GM21619 (cell line): Measurements from ENCODE around the gene KSR1.
"Not testable (repeated sequence)": the region's sequence is repeated elsewhere in the genome, so short reads cannot be mapped to it uniquely, and the experiment has no call there.

Source experiments
- ATAC-seq: cut with Tn5 transposase; IDR thresholded peaks from one replicate; pipeline ENCODE4 v1.9.1; 2021; ENCODE audit not compliant: unreplicated experiment

KSR1 gene

GRCh38 chr17:27425991-27426390, 30.3 kb upstream of the KSR1 start:
- no peak for ATAC-seq

GRCh38 chr17:27426471-27426870, 29.8 kb upstream of the KSR1 start:
- ATAC-seq, result not testable (repeated sequence)

DNA sequence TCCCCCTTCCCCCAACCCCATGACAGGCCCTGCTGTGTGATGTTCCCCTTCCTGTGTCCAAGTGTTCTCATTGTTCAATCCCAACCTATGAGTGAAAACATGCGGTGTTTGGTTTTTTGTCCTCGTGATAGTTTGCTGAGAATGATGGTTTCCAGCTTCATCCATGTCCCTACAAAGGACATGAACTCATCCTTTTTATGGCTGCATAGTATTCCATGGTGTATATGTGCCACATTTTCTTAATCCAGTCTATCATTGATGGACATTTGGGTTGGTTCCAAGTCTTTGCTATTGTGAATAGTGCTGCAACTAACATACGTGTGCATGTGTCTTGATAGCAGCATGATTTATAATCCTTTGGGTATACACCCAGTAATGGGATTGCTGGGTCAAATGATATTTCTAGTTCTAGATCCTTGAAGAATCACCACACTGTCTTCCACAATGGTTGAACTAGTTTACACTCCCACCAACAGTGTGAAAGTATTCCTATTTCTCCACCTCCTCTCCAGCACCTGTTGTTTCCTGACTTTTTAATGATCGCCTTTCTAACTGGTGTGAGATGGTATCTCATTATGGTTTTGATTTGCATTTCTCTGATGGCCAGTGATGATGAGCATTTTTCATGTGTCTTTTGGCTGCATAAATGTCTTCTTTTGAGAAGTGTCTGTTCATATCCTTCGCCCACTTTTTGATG, 28.9 kb upstream of the KSR1 start:
- ATAC-seq, result not testable (repeated sequence)

DNA sequence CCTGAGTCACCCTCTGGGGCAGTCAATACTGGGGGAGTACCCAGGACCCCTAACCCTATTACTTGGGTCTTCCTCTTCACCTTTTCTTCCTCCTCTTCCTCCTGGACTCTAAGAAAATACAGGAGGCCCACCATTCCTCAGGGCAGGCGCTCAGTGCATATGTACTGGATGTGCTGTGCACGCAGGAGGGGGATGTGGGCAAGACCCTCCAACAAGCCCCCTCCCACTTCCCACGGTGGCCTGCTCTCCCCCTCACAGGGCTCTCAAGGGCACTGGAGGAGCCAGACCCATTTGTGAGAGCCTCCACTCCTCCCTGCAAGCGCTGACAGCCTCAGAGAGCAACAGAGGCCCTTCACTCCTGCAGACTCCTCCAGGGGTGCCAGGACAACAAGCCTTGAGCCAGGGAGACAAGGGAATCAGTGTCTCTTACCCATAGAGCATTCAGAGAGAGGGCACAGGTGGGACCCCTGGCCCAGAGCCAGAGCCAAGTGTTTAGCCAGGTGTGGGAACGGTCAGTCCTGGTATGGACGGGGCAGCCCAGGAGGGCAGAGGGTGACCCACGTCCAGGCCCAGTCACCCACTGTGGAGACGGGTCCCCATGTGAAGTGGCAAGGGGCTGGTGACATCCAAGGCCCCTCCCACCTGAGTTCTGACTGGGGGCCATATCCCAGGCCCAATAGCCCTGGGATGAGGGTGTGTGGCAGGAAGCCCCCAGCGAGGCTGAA, 27.3 kb upstream of the KSR1 start:
- ATAC-seq, result no peak

GRCh38 chr17:27429666-27430382, 26.4 kb upstream of the KSR1 start:
- no peak for ATAC-seq

GRCh38 chr17:27430383-27430840, 25.8 kb upstream of the KSR1 start:
- no peak for ATAC-seq

- no peak for ATAC-seq
Measured at GRCh38 chr17:27430882-27431491, 25.3 kb upstream of the KSR1 start.

GRCh38 chr17:27433521-27433920, 22.7 kb upstream of the KSR1 start:
- no peak for ATAC-seq

DNA sequence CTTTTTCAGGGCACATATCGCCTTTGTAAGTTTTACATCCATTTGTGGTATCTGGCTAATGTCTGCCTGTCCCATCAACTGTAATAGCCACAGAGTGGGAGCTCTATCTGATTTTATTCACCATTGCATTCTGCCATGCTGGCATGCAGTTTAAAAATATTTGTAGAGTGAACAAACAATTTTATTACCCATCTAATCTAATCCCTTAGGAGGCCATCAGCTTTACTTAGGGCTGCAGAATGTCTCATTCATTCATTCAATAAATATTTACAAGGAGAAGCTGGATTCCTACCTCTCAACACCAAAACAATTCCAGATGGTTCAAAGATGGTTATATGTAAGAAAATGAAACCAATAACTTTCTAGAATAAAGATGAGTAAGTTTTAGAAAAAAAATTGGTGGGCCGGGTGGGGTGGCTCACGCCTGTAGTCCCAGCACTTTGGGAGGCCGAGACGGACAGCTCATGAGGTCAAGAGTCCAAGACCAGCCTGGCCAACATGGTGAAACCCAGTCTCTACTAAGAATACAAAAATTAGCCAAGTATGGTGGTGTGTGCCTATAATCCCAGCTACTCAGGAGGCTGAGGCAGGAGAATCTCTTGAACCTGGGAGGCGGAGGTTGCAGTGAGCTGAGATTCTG, 20.7 kb upstream of the KSR1 start:
- ATAC-seq, result not testable (repeated sequence)

- ATAC-seq, result no peak
Measured at GRCh38 chr17:27438348-27438998, 17.8 kb upstream of the KSR1 start.

DNA sequence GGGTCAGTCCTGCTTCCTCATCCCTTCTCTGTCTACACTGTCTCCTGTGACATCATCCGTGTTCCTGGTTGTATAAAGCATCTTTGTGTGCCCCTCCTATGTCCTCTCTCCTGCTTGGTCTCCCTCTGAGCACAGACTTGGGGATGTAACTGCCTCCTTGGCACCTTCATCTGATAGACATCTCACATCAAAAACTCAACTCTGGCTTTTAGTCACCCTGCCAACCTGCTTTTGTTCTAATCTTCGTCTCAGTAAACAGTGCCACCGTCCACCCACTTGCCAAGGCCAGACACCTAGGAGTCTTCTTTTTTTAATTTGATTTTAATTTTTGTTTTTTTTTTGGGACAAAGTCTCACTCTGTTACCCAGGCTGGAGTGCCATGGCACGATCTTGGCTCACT, 16.9 kb upstream of the KSR1 start:
- no peak for ATAC-seq

DNA sequence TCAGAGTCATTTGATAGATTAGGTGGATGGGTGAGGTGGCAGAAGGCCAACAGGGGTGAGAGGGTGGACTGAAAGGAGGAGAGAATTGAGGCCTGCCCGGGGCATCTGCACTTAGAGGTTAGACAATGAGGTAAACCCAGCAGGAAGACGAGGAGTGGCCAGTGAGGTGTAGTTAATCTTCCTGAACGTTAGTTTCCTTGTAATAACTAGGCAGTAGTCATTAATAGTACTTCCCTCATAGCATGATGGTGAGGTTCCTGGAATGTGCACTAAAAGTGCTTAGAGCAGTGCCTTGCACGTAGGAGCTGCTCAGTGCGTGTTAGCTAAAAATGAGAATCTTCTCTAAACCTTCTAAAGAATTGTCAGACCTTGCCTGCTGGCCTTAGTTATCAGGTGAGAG, 13.5 kb upstream of the KSR1 start:
- no peak for ATAC-seq

DNA sequence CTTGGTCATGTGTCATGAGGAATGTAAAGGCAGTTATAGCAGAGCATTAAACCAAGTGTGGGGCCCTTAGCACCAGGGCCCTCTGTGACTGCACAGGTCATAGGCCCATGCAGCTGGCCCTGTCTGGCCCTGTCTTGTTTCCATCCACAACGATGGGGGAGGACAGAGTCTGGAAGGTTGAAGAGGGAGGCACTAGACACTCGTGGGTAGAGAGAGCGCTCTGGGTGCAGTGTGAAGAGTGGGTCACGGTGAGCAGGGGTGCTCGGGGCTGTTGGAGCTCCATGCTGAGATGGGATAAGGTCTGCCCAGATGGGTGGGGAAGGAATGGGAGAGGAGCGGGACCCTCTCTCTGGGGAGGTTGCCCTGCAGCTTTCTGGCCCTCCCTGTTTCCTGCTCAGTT, 12.8 kb upstream of the KSR1 start:
- no peak for ATAC-seq

DNA sequence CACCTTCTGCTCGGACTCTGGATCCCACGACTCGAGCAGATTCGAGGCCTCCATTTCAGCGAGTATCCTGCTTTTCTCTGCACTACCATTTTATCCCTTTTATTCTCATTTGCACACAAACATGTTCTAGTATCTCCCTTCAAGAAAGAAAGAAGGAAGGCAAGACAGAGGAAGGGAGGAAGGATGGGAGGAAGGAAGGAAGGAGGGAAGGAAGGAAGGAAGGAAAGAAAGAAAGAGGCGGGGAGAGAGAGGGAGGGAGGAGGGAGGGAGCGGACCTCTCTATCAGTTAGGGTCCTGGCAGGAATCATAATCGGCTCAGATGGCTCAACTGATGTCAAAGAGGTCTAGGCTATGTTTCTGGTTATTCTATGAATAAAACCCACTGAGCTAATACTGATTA, 10.3 kb upstream of the KSR1 start:
- ATAC-seq, result no peak

- ATAC-seq, result no peak
Measured at GRCh38 chr17:27446569-27447301, 9.5 kb upstream of the KSR1 start.

- ATAC-seq, result not testable (repeated sequence)
Measured at GRCh38 chr17:27448534-27448933, 7.7 kb upstream of the KSR1 start.

DNA sequence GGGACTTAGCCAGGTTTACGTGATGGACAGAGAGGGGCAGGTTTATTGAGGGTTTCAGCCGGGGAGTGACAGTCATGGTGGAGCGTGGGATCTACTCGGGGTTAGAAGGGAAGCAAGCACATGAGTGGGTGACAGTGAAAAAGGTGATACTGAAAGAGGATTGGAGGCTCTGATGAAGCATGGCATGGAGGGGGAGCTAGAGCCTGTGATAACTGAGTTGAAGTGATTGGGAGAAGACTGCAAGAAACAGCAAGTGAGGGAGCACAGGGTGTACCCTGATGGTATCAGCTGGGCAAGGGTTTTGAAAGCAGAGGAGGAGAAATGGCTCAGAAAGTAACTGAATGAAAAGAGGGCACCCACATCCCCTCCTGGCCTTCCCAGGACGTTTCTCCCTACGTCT, 6.7 kb upstream of the KSR1 start:
- no peak for ATAC-seq

DNA sequence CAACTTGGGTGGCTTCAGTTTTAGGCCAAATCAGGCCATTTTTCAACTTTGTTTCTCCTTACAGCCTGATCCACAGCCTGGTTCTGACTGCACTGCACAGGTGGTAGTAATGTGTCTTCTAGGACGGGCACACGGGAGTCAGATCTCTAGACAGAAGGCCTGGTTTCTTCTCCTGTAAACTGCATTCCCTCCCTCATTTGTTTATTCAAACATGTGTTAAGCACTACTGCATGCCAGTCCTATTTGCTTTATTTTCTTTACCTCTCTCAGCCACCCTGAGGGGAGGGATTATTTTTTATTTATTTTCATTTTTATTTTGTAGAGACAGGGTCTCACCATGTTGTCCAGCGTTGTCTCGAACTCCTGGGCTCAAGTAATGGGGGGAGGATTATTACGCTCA, 6.3 kb upstream of the KSR1 start:
- ATAC-seq, result no peak

DNA sequence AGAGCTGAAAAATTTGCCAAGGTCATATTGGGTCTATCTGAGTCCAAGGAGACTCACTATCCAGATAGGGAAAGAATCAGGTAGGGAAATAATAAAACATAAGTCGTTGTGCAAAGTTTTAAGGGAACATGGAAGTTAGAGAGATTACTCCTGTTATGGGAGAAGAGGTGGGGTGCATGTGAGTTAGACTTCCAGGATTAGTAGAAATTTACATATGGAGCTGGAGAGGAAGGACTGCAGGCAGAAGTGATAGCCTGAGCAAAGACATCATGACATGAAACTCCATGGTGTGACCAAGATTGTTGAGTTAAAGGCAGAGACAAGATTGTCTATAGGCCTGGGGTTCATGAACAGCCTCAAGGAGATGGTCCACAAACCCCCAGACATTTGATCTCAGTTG, 5.8 kb upstream of the KSR1 start:
- ATAC-seq, result no peak

GRCh38 chr17:27451906-27452305, 4.3 kb upstream of the KSR1 start:
- no peak for ATAC-seq
